A549 treated with GW870086 at 1 μM for 4 hours (cell line): ENCODE measurements around the gene PLXNC1. TPM values are rescaled to one million over a fixed set of nuclear protein-coding genes. Genes with fewer than 3 reads are reported as not detected.

ENCODE experiments used
- total RNA-seq: library from RNA; stranded (reverse); fragments of 200-300 nt; extraction: Qiagen RNA extraction; gene quantifications from 5 replicates; pipeline ENCODE4 v1.2.3, GENCODE V29; 2022; ENCODE audit warnings: low read depth

The PLXNC1 gene
- 0.03 to 0.17 TPM (median 0.13 TPM) in 5 replicates for total RNA-seq

GRCh38 chr12:94147991-94148738, at the start of gene PLXNC1:
PLXNC1 (plus strand) TSS chr12:94148577; CDS start chr12:94148972, 395 bp downstream.

